Left lung (tissue), 10 donors: ENCODE data around the gene NRAP. TPM values are rescaled to one million over a fixed set of nuclear protein-coding genes. Genes with fewer than 3 reads are reported as not detected.
A peak's percentile ranks its signal among the peaks of the same experiment; 100 is the strongest.

Experiments used
- ATAC-seq: fragments of 200-7000 bp; cut with Tn5 transposase; one replicate; pipeline ENCODE4 v1.9.1; 2020; ENCODE audit warnings: moderate library complexity
- DNase-seq, 4 donors: peaks; one replicate each; pipeline ENCODE4 v3.0.0-alpha.2; 2013 to 2020
- H3K27ac ChIP-seq, 2 donors: fragments of 200-600 bp; sonication (generic) in 1 of 2; one replicate each; pipeline versions ENCODE4 v1.5.0 to v1.8.0; 2020 to 2021
- H3K27me3 ChIP-seq, 2 donors: fragments of 200-600 bp; sonication (generic) in 1 of 2; one replicate each; pipeline versions ENCODE4 v1.5.0 to v1.8.0; 2020 to 2021
- H3K36me3 ChIP-seq, 2 donors: fragments of 200-600 bp; sonication (generic) in 1 of 2; one replicate each; pipeline versions ENCODE4 v1.5.0 to v1.8.0; 2020 to 2021
- H3K4me1 ChIP-seq, 2 donors: fragments of 200-600 bp; one replicate each; pipeline ENCODE4 v1.8.0; 2021
- H3K4me3 ChIP-seq, 2 donors: fragments of 200-600 bp; sonication (generic) in 1 of 2; one replicate each; pipeline versions ENCODE4 v1.5.0 to v1.8.0; 2020 to 2021; ENCODE audit warnings: mild to moderate bottlenecking in 1 of 2
- H3K9me3 ChIP-seq, 2 donors: fragments of 200-600 bp; sonication (generic) in 1 of 2; one replicate each; pipeline versions ENCODE4 v1.5.0 to v1.8.0; 2020 to 2021
- CTCF ChIP-seq, 2 donors: fragments of 200-600 bp; sonication (generic) in 1 of 2; IDR thresholded peaks; one replicate each; pipeline versions ENCODE4 v1.5.0 to v1.8.0; 2021; ENCODE audit warnings: antibody characterized with exemption in 2 of 2
- intact Hi-C, 2 donors: fragments of 100-400 bp; cut with DNase I; formaldehyde crosslinking; loops; one replicate each; pipeline versions ENCODE4 v1.11.2 to v1.14.2; 2022
- polyA plus RNA-seq, 6 donors: library from polyadenylated mRNA; unstranded; fragments of 120-200 nt; gene quantifications; one replicate each; pipeline ENCODE4 v1.2.1, GENCODE V29; 2013; ENCODE audit not compliant: insufficient read length in 6 of 6
- total RNA-seq, 2 donors: library from RNA; stranded (reverse); fragmentation: NEBNext Ultra II Directional; extraction: Animal tissue kit (Norgen Biotek cat#: 25700); gene quantifications; one replicate each; pipeline ENCODE4 v1.2.1, GENCODE V29; 2021
- donor health status: DM: no; HTN: yes; CAD: no.
- donor health status: DM: no; HTN: no; CAD: no.

The NRAP gene
- total and polyA plus RNA-seq, 8 donors: 0.03 to 0.26 (median 0.07) TPM; not detected in 4

- DNase-seq (no peak), ATAC-seq (no peak)
- Histone ChIP-seq H3K27ac (no peak overlapping the region), H3K4me1 (peaks cover 0 to 8% of the 10 kb centered on the region in 2 donors), H3K9me3 (no peaks in the 10 kb centered on the region), H3K27me3 (no peaks in the 10 kb centered on the region), H3K4me3 (no peak overlapping the region), H3K36me3 (no peaks in the 10 kb centered on the region)
- TF ChIP-seq CTCF (IDR thresholded peaks at IDR 0.05): no peak
- intact Hi-C loops: no loop called here
Observed at GRCh38 chr10:113565364-113565763, 98.5 kb downstream of the NRAP start.

DNA sequence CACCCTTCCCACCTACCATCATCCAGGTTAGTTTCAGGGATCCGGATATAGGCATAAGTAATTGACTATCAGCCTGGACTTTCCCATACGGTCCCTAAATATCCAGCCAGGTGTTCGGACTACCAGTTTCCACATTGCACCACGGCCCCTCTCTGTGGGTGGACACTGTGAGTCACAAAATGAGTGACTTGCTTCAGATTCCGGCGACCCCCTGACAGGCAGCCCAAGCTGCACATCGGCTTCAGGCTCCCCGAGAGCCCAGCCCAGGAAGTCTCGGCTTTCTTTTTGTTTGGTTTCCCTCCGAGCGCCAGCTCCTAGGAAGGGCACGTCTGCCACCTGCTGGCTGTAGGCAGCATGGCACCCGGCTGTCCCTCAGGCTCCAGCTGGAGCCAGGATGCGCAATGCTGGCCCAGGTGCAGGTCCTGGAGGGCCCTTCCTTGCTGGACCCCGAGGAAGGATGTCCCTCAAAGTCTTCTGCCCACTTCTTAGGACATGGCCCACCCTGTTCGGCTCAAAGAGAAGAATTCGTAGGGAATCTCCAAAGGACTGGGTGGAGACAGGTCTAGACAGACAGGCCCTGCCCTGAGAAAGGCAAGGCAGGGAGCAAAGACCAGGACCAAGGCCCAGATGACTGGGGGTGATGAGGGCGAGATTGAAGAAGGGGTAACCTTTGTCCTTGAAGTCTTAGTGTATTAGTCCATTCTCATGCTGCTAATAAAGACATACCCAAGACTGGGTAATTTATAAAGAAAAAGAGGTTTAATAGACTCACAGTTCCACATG, 100.3 kb downstream of the NRAP start:
- peak; percentile 98 to 99 for TF ChIP-seq CTCF (IDR thresholded peaks at IDR 0.05)
- no peaks in the 10 kb centered on the region for H3K9me3 ChIP-seq
- intact Hi-C loops: no loop called here

DNA sequence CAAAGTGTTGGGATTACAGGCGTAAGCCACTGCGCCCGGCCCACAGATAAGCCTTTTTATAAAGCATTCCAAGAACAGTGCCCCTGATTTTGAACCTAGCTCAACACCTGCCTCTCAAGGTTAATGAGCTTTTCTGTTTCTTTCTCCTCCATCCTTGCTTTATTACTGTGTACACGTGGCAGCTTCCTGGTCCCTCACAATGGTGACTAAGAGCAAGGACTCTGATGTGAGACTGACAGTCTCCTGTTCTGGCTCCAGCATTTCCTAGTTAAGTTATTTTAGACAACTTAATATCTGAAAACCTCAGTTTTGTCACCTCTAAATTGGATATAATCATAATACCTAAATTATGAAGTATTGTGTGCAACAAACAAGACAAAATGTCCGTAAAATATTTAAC, 101.1 kb downstream of the NRAP start:
- intact Hi-C loops: no loop called here
- H3K4me1 ChIP-seq: peaks cover 0 to 8% of the 10 kb centered on the region in 2 donors
- H3K36me3 ChIP-seq: no peaks in the 10 kb centered on the region
- H3K27ac ChIP-seq: no peak overlapping the region
- no peaks in the 10 kb centered on the region for H3K9me3 ChIP-seq
- TF ChIP-seq CTCF (IDR thresholded peaks at IDR 0.05): no peak
- ATAC-seq (no peak), DNase-seq (no peak)
- no peak overlapping the region for H3K4me3 ChIP-seq
- H3K27me3 ChIP-seq: peaks cover 0 to 4% of the 10 kb centered on the region in 2 donors

More for the DNA sequence above, 100.3 kb downstream of the NRAP start:
- Histone ChIP-seq H3K27ac (no peak overlapping the region), H3K4me3 (peak overlapping the region in 1 of 2 donors; percentile 20), H3K36me3 (no peaks in the 10 kb centered on the region), H3K27me3 (no peaks in the 10 kb centered on the region), H3K4me1 (peaks cover 0 to 8% of the 10 kb centered on the region in 2 donors)
- ATAC-seq (peak; percentile 99), DNase-seq (peak; percentile 65 to 92 (median 82))

GRCh38 chr10:113562069-113562468, 101.8 kb downstream of the NRAP start:
- intact Hi-C loops: no loop called here
- ATAC-seq (no peak), DNase-seq (peak in 1 of 4 donors; percentile 10)
- no peak for TF ChIP-seq CTCF (IDR thresholded peaks at IDR 0.05)
- no peaks in the 10 kb centered on the region for H3K36me3 ChIP-seq
- peaks cover 0 to 7% of the 10 kb centered on the region in 2 donors for H3K27me3 ChIP-seq
- H3K27ac ChIP-seq: no peak overlapping the region
- peaks cover 0 to 8% of the 10 kb centered on the region in 2 donors for H3K4me1 ChIP-seq
- H3K4me3 ChIP-seq: no peak overlapping the region
- H3K9me3 ChIP-seq: no peaks in the 10 kb centered on the region

DNA sequence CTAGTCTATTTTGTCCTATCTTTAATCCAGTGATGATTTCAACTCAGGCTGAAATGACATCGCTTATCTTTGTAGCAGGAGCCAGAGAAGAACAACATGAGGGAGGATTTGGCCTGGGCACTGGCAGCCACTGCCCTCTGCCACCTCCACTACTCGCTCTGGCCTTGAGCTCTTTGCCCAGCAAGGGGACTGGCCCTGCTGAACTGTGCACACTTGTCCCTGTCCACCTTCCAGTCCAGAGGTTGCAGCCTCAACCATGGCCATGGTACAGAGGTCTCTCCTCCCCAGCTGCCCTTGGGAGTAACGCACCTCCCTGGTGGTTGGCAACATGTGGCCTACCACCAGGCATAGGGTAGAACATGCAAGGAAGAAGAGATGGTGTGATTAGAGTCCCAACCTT, 102.6 kb downstream of the NRAP start:
- DNase-seq: no peak
- Histone ChIP-seq H3K36me3 (no peaks in the 10 kb centered on the region), H3K4me3 (no peak overlapping the region), H3K27ac (no peak overlapping the region), H3K9me3 (no peaks in the 10 kb centered on the region), H3K4me1 (peaks cover 0 to 8% of the 10 kb centered on the region in 2 donors), H3K27me3 (peaks cover 0 to 11% of the 10 kb centered on the region in 2 donors)
- ATAC-seq: no peak
- no peak for TF ChIP-seq CTCF (IDR thresholded peaks at IDR 0.05)
- intact Hi-C loops: no loop called here
